ENCODE results near the gene FHIT. TPM values are rescaled to one million over a fixed set of nuclear protein-coding genes. Genes with fewer than 3 reads are reported as not detected.

Gene FHIT
- total and polyA plus RNA-seq, 7 donors = 0.98 to 10.4 (median 4.0) TPM

- no peak overlapping the region for H3K27ac ChIP-seq
These were observed 1061.2 kb downstream of the FHIT start for GRCh38 chr3:60190073-60190472.

GRCh38 chr3:60189304-60189703 is 1061.9 kb downstream of the FHIT start:
- no peaks in the 10 kb centered on the region for H3K4me1 ChIP-seq
- peaks cover 3% of the 10 kb centered on the region for H3K9me3 ChIP-seq
- no peak for DNase-seq
- 91 to 94% (median 91%) methylated on average over 3 of the region's 3 CpGs for WGBS, 3 donors
- ATAC-seq = no peak
- no peaks in the 10 kb centered on the region for H3K36me3 ChIP-seq (ENCODE audit: insufficient read depth in 1 of 2, low read depth in 1 of 2)
- no peak overlapping the region for H3K4me3 ChIP-seq
- intact Hi-C loops (cut with DNase I) = no loop called here
- no peak for TF ChIP-seq CTCF (IDR thresholded peaks at IDR 0.05)
- no peak overlapping the region for H3K27ac ChIP-seq
- H3K27me3 ChIP-seq (ENCODE audit: insufficient read depth in 3 of 3, low read length in 2 of 3) = no peaks in the 10 kb centered on the region

More at GRCh38 chr3:60190073-60190472, 1061.2 kb downstream of the FHIT start:
- Histone ChIP-seq H3K27me3 (ENCODE audit: insufficient read depth in 3 of 3, low read length in 2 of 3) (no peaks in the 10 kb centered on the region), H3K4me1 (no peaks in the 10 kb centered on the region), H3K4me3 (no peak overlapping the region), H3K9me3 (peaks cover 3% of the 10 kb centered on the region), H3K36me3 (ENCODE audit: insufficient read depth in 1 of 2, low read depth in 1 of 2) (no peaks in the 10 kb centered on the region)
- ATAC-seq = no peak
- no peak for DNase-seq
- 38 to 57% (median 45%) methylated on average over 2 of the region's 2 CpGs for WGBS, 3 donors
- no peak for TF ChIP-seq CTCF (IDR thresholded peaks at IDR 0.05)
- intact Hi-C loops (cut with DNase I) = no loop called here

GRCh38 chr3:60188803-60189202 is 1062.4 kb downstream of the FHIT start:
- intact Hi-C loops (cut with DNase I) = no loop called here
- no peak for ATAC-seq
- Histone ChIP-seq H3K4me3 (no peak overlapping the region), H3K27me3 (ENCODE audit: insufficient read depth in 3 of 3, low read length in 2 of 3) (no peaks in the 10 kb centered on the region), H3K36me3 (ENCODE audit: insufficient read depth in 1 of 2, low read depth in 1 of 2) (no peaks in the 10 kb centered on the region), H3K27ac (no peak overlapping the region), H3K9me3 (no peaks in the 10 kb centered on the region), H3K4me1 (no peaks in the 10 kb centered on the region)
- no peak for TF ChIP-seq CTCF (IDR thresholded peaks at IDR 0.05)
- DNase-seq = no peak
- WGBS, 3 donors = 44 to 69% (median 56%) methylated on average over 2 of the region's 2 CpGs

GRCh38 chr3:60187343-60187742 is 1063.9 kb downstream of the FHIT start:
- no peak overlapping the region for H3K4me3 ChIP-seq
- H3K36me3 ChIP-seq (ENCODE audit: insufficient read depth in 1 of 2, low read depth in 1 of 2) = no peaks in the 10 kb centered on the region
- no peaks in the 10 kb centered on the region for H3K9me3 ChIP-seq
- ATAC-seq (no peak), DNase-seq (no peak)
- no peak overlapping the region for H3K27ac ChIP-seq
- intact Hi-C loops (cut with DNase I) = no loop called here
- H3K27me3 ChIP-seq (ENCODE audit: insufficient read depth in 3 of 3, low read length in 2 of 3) = no peaks in the 10 kb centered on the region
- no peak for TF ChIP-seq CTCF (IDR thresholded peaks at IDR 0.05)
- WGBS, 3 donors = 97 to 98% (median 97%) methylated on average over 4 of the region's 4 CpGs
- no peaks in the 10 kb centered on the region for H3K4me1 ChIP-seq

- ATAC-seq = no peak
- Histone ChIP-seq H3K27ac (no peak overlapping the region), H3K4me3 (no peak overlapping the region), H3K36me3 (ENCODE audit: insufficient read depth in 1 of 2, low read depth in 1 of 2) (no peaks in the 10 kb centered on the region), H3K27me3 (ENCODE audit: insufficient read depth in 3 of 3, low read length in 2 of 3) (no peaks in the 10 kb centered on the region), H3K4me1 (no peaks in the 10 kb centered on the region), H3K9me3 (no peaks in the 10 kb centered on the region)
- DNase-seq = no peak
- WGBS, 3 donors = 88 to 91% (median 89%) methylated on average over 4 of the region's 4 CpGs
- TF ChIP-seq CTCF (IDR thresholded peaks at IDR 0.05) = no peak
- intact Hi-C loops (cut with DNase I) = no loop called here
These were observed 1064.9 kb downstream of the FHIT start for GRCh38 chr3:60186359-60186758.

All from psoas muscle (tissue), 8 donors.